ENCODE results near the gene SH3GL1. TPM values are rescaled to one million over a fixed set of nuclear protein-coding genes. Genes with fewer than 3 reads are reported as not detected.

Gene SH3GL1
- total RNA-seq, result 15.4 TPM
- 40.6 TPM for polyA plus RNA-seq
- long read RNA-seq, donor 1, partial matches to known transcripts, result 0 of 1 reads
- long read RNA-seq, donor 1, other reads (novel, unspliced or antisense), result 0 of 1 reads
- long read RNA-seq, donor 2, transcript SH3GL1-201 (10 exons, 2,516 nt), result major isoform, 30 of 30 reads
- long read RNA-seq, donor 2, partial matches to known transcripts, result 0 of 30 reads
- long read RNA-seq, donor 2, other reads (novel, unspliced or antisense), result 0 of 30 reads
- long read RNA-seq, donor 3, transcript SH3GL1-201 (10 exons, 2,516 nt), result major isoform, 5 of 5 reads
- long read RNA-seq, donor 3, partial matches to known transcripts, result 0 of 5 reads
- long read RNA-seq, donor 3, other reads (novel, unspliced or antisense), result 0 of 5 reads
- long read RNA-seq, donor 4, transcript SH3GL1-201 (10 exons, 2,516 nt), result major isoform, 8 of 8 reads
- long read RNA-seq, donor 4, partial matches to known transcripts, result 0 of 8 reads
- long read RNA-seq, donor 4, other reads (novel, unspliced or antisense), result 0 of 8 reads
- long read RNA-seq, donor 5, transcript SH3GL1-201 (10 exons, 2,516 nt), result major isoform, 14 of 14 reads
- long read RNA-seq, donor 5, partial matches to known transcripts, result 0 of 14 reads
- long read RNA-seq, donor 5, other reads (novel, unspliced or antisense), result 0 of 14 reads
- long read RNA-seq, donor 6, transcript SH3GL1-201 (10 exons, 2,516 nt), result major isoform, 10 of 104 reads
- long read RNA-seq, donor 6, partial matches to known transcripts, result 94 of 104 reads
- long read RNA-seq, donor 6, other reads (novel, unspliced or antisense), result 0 of 104 reads
- long read RNA-seq, donor 7, partial matches to known transcripts, result 0 of 4 reads
- long read RNA-seq, donor 7, other reads (novel, unspliced or antisense), result 0 of 4 reads
- long read RNA-seq, donor 8, transcript SH3GL1-201 (10 exons, 2,516 nt), result major isoform, 8 of 8 reads
- long read RNA-seq, donor 8, partial matches to known transcripts, result 0 of 8 reads
- long read RNA-seq, donor 8, other reads (novel, unspliced or antisense), result 0 of 8 reads
- long read RNA-seq, donor 9, transcript SH3GL1-201 (10 exons, 2,516 nt), result major isoform, 6 of 6 reads
- long read RNA-seq, donor 9, partial matches to known transcripts, result 0 of 6 reads
- long read RNA-seq, donor 9, other reads (novel, unspliced or antisense), result 0 of 6 reads
- long read RNA-seq, donor 10, transcript SH3GL1-201 (10 exons, 2,516 nt), result major isoform, 7 of 7 reads
- long read RNA-seq, donor 10, partial matches to known transcripts, result 0 of 7 reads
- long read RNA-seq, donor 10, other reads (novel, unspliced or antisense), result 0 of 7 reads

GRCh38 chr19:4400135-4400936, at the start of gene SH3GL1:
TSS of gene SH3GL1 (minus strand) at chr19:4400547. CDS start at chr19:4400368, 179 bp downstream.
- H3K27me3 ChIP-seq (ENCODE audit: control insufficient read depth in 2 of 2, insufficient read depth in 1 of 2, low read length in 1 of 2), result no peaks in the 10 kb centered on the region
- DNase-seq (ENCODE audit: low read depth in 6 of 9, low spot score in 9 of 9), result peak; percentile 76 to 96 (median 90)
- H3K36me3 ChIP-seq (ENCODE audit: control insufficient read depth in 2 of 2, insufficient read depth in 2 of 2, low read length in 1 of 2), result peaks cover 3 to 26% of the 10 kb centered on the region in 2 donors
- peak within 1 kb of the TSS; percentile 89 to 90 for H3K4me3 ChIP-seq (ENCODE audit: low read length in 2 of 2)
- H3K4me1 ChIP-seq (ENCODE audit: control insufficient read depth in 2 of 2, insufficient read depth in 2 of 2, low read length in 2 of 2), result peaks cover 28 to 33% of the 10 kb centered on the region in 2 donors
- WGBS, result under 1% methylated on average over 90 of the region's 90 CpGs
- no peaks in the 10 kb centered on the region for H3K9me3 ChIP-seq (ENCODE audit: control insufficient read depth in 2 of 2, insufficient read depth in 1 of 2, low read length in 1 of 2)
- H3K27ac ChIP-seq (ENCODE audit: low read depth in 1 of 2, low read length in 1 of 2), result peak within 1 kb of the TSS; percentile 78 to 90

GRCh38 chr19:4449639-4450028, 49.3 kb upstream of the SH3GL1 start:
- H3K4me3 ChIP-seq (ENCODE audit: low read length in 2 of 2), result no peak overlapping the region
- H3K27me3 ChIP-seq (ENCODE audit: control insufficient read depth in 2 of 2, insufficient read depth in 1 of 2, low read length in 1 of 2), result no peaks in the 10 kb centered on the region
- no peak for DNase-seq (ENCODE audit: low read depth in 6 of 9, low spot score in 9 of 9)
- WGBS, result 97% methylated on average over 9 of the region's 9 CpGs
- no peaks in the 10 kb centered on the region for H3K4me1 ChIP-seq (ENCODE audit: control insufficient read depth in 2 of 2, insufficient read depth in 2 of 2, low read length in 2 of 2)
- H3K27ac ChIP-seq (ENCODE audit: low read depth in 1 of 2, low read length in 1 of 2), result no peak overlapping the region
- peaks cover 81 to 93% of the 10 kb centered on the region in 2 donors for H3K36me3 ChIP-seq (ENCODE audit: control insufficient read depth in 2 of 2, insufficient read depth in 2 of 2, low read length in 1 of 2)
- no peaks in the 10 kb centered on the region for H3K9me3 ChIP-seq (ENCODE audit: control insufficient read depth in 2 of 2, insufficient read depth in 1 of 2, low read length in 1 of 2)

- H3K27ac ChIP-seq (ENCODE audit: low read depth in 1 of 2, low read length in 1 of 2), result peak overlapping the region in 1 of 2 donors; percentile 0
- no peaks in the 10 kb centered on the region for H3K27me3 ChIP-seq (ENCODE audit: control insufficient read depth in 2 of 2, insufficient read depth in 1 of 2, low read length in 1 of 2)
- H3K9me3 ChIP-seq (ENCODE audit: control insufficient read depth in 2 of 2, insufficient read depth in 1 of 2, low read length in 1 of 2), result no peaks in the 10 kb centered on the region
- no peak for DNase-seq (ENCODE audit: low read depth in 6 of 9, low spot score in 9 of 9)
- WGBS, result 93% methylated on average over 24 of the region's 24 CpGs
- no peak overlapping the region for H3K4me3 ChIP-seq (ENCODE audit: low read length in 2 of 2)
- peaks cover 85 to 93% of the 10 kb centered on the region in 2 donors for H3K36me3 ChIP-seq (ENCODE audit: control insufficient read depth in 2 of 2, insufficient read depth in 2 of 2, low read length in 1 of 2)
- H3K4me1 ChIP-seq (ENCODE audit: control insufficient read depth in 2 of 2, insufficient read depth in 2 of 2, low read length in 2 of 2), result no peaks in the 10 kb centered on the region
Measured at GRCh38 chr19:4449022-4449638, 48.8 kb upstream of the SH3GL1 start.

- Histone ChIP-seq H3K36me3 (ENCODE audit: control insufficient read depth in 2 of 2, insufficient read depth in 2 of 2, low read length in 1 of 2) (peaks cover 77 to 93% of the 10 kb centered on the region in 2 donors), H3K9me3 (ENCODE audit: control insufficient read depth in 2 of 2, insufficient read depth in 1 of 2, low read length in 1 of 2) (peaks cover 0 to 1% of the 10 kb centered on the region in 2 donors), H3K4me1 (ENCODE audit: control insufficient read depth in 2 of 2, insufficient read depth in 2 of 2, low read length in 2 of 2) (no peaks in the 10 kb centered on the region), H3K4me3 (ENCODE audit: low read length in 2 of 2) (no peak overlapping the region), H3K27me3 (ENCODE audit: control insufficient read depth in 2 of 2, insufficient read depth in 1 of 2, low read length in 1 of 2) (no peaks in the 10 kb centered on the region), H3K27ac (ENCODE audit: low read depth in 1 of 2, low read length in 1 of 2) (peak overlapping the region in 1 of 2 donors; percentile 0)
- DNase-seq (ENCODE audit: low read depth in 6 of 9, low spot score in 9 of 9), result no peak
- WGBS, result 94% methylated on average over 30 of the region's 30 CpGs
Measured at GRCh38 chr19:4448147-4448985, 48.0 kb upstream of the SH3GL1 start.

- no peak overlapping the region for H3K4me3 ChIP-seq (ENCODE audit: low read length in 2 of 2)
- H3K27me3 ChIP-seq (ENCODE audit: control insufficient read depth in 2 of 2, insufficient read depth in 1 of 2, low read length in 1 of 2), result no peaks in the 10 kb centered on the region
- 97% methylated on average over 28 of the region's 28 CpGs for WGBS
- peaks cover 75 to 86% of the 10 kb centered on the region in 2 donors for H3K36me3 ChIP-seq (ENCODE audit: control insufficient read depth in 2 of 2, insufficient read depth in 2 of 2, low read length in 1 of 2)
- no peak overlapping the region for H3K27ac ChIP-seq (ENCODE audit: low read depth in 1 of 2, low read length in 1 of 2)
- no peak for DNase-seq (ENCODE audit: low read depth in 6 of 9, low spot score in 9 of 9)
- peaks cover 0 to 4% of the 10 kb centered on the region in 2 donors for H3K9me3 ChIP-seq (ENCODE audit: control insufficient read depth in 2 of 2, insufficient read depth in 1 of 2, low read length in 1 of 2)
- H3K4me1 ChIP-seq (ENCODE audit: control insufficient read depth in 2 of 2, insufficient read depth in 2 of 2, low read length in 2 of 2), result no peaks in the 10 kb centered on the region
Measured at GRCh38 chr19:4447327-4448146, 47.2 kb upstream of the SH3GL1 start.

GRCh38 chr19:4446704-4447200, 46.4 kb upstream of the SH3GL1 start:
- no peaks in the 10 kb centered on the region for H3K27me3 ChIP-seq (ENCODE audit: control insufficient read depth in 2 of 2, insufficient read depth in 1 of 2, low read length in 1 of 2)
- no peak overlapping the region for H3K4me3 ChIP-seq (ENCODE audit: low read length in 2 of 2)
- no peak for DNase-seq (ENCODE audit: low read depth in 6 of 9, low spot score in 9 of 9)
- peaks cover 75 to 84% of the 10 kb centered on the region in 2 donors for H3K36me3 ChIP-seq (ENCODE audit: control insufficient read depth in 2 of 2, insufficient read depth in 2 of 2, low read length in 1 of 2)
- WGBS, result 94% methylated on average over 15 of the region's 15 CpGs
- no peaks in the 10 kb centered on the region for H3K4me1 ChIP-seq (ENCODE audit: control insufficient read depth in 2 of 2, insufficient read depth in 2 of 2, low read length in 2 of 2)
- H3K27ac ChIP-seq (ENCODE audit: low read depth in 1 of 2, low read length in 1 of 2), result no peak overlapping the region
- H3K9me3 ChIP-seq (ENCODE audit: control insufficient read depth in 2 of 2, insufficient read depth in 1 of 2, low read length in 1 of 2), result peaks cover 0 to 4% of the 10 kb centered on the region in 2 donors
